Parathyroid adenoma (tissue), 2 donors: ENCODE measurements around the gene ZFAND3.

Experiments used
- H2AFZ ChIP-seq: fragments of 300-600 bp; sonication (generic); one replicate; pipeline ENCODE4 v1.7.0; 2017; ENCODE audit warnings: antibody characterized with exemption, mild to moderate bottlenecking
- H3K27ac ChIP-seq: fragments of 300-600 bp; sonication (generic); one replicate; pipeline ENCODE4 v1.7.0; 2017
- H3K27me3 ChIP-seq: fragments of 300-600 bp; sonication (generic); one replicate; pipeline ENCODE4 v1.7.0; 2017; ENCODE audit warnings: low read length; ENCODE audit not compliant: control insufficient read depth, insufficient read depth
- H3K36me3 ChIP-seq: fragments of 300-600 bp; sonication (generic); one replicate; pipeline ENCODE4 v1.7.0; 2017; ENCODE audit warnings: low read length; ENCODE audit not compliant: control insufficient read depth, insufficient read depth
- H3K4me1 ChIP-seq: fragments of 300-600 bp; sonication (generic); one replicate; pipeline ENCODE4 v1.7.0; 2017; ENCODE audit warnings: control low read depth
- H3K4me2 ChIP-seq: fragments of 300-600 bp; sonication (generic); one replicate; pipeline ENCODE4 v1.7.0; 2017; ENCODE audit warnings: low read length
- H3K4me3 ChIP-seq: fragments of 300-600 bp; sonication (generic); one replicate; pipeline ENCODE4 v1.7.0; 2017; ENCODE audit warnings: low read depth, low read length
- H3K79me2 ChIP-seq: fragments of 300-600 bp; sonication (generic); one replicate; pipeline ENCODE4 v1.7.0; 2017; ENCODE audit warnings: control low read depth
- H3K9ac ChIP-seq: fragments of 300-600 bp; sonication (generic); one replicate; pipeline ENCODE4 v1.7.0; 2017; ENCODE audit warnings: mild to moderate bottlenecking
- H3K9me3 ChIP-seq: fragments of 300-600 bp; sonication (generic); one replicate; pipeline ENCODE4 v1.7.0; 2017; ENCODE audit warnings: low read length; ENCODE audit not compliant: control insufficient read depth
- CTCF ChIP-seq: fragments of 300-600 bp; sonication (generic); IDR thresholded peaks from one replicate; pipeline ENCODE4 v1.7.0; 2017; ENCODE audit warnings: antibody characterized with exemption, mild to moderate bottlenecking
- donor health status: primary hyperparathyroidism.

Gene ZFAND3

GRCh38 chr6:38164671-38165108 is 345.2 kb downstream of the ZFAND3 start:
- Histone ChIP-seq H2AFZ (no peak overlapping the region), H3K27ac (no peak overlapping the region), H3K36me3 (no peaks in the 10 kb centered on the region), H3K4me2 (no peak overlapping the region), H3K79me2 (no peaks in the 10 kb centered on the region), H3K9ac (no peak overlapping the region), H3K9me3 (no peaks in the 10 kb centered on the region), H3K4me3 (no peak overlapping the region), H3K27me3 (no peaks in the 10 kb centered on the region), H3K4me1 (no peaks in the 10 kb centered on the region)
- no peak for TF ChIP-seq CTCF

- Histone ChIP-seq H3K9me3 (no peaks in the 10 kb centered on the region), H2AFZ (no peak overlapping the region), H3K27ac (no peak overlapping the region), H3K4me1 (no peaks in the 10 kb centered on the region), H3K4me3 (no peak overlapping the region), H3K4me2 (no peak overlapping the region), H3K27me3 (no peaks in the 10 kb centered on the region), H3K79me2 (no peaks in the 10 kb centered on the region), H3K9ac (no peak overlapping the region), H3K36me3 (no peaks in the 10 kb centered on the region)
- TF ChIP-seq CTCF, result no peak
Observed at GRCh38 chr6:38166411-38167240, 347.1 kb downstream of the ZFAND3 start.

- no peaks in the 10 kb centered on the region for H3K4me1 ChIP-seq
- TF ChIP-seq CTCF, result no peak
- H3K36me3 ChIP-seq, result no peaks in the 10 kb centered on the region
- no peaks in the 10 kb centered on the region for H3K27me3 ChIP-seq
- H3K27ac ChIP-seq, result no peak overlapping the region
- no peak overlapping the region for H3K4me2 ChIP-seq
- H3K9ac ChIP-seq, result no peak overlapping the region
- no peak overlapping the region for H2AFZ ChIP-seq
- H3K79me2 ChIP-seq, result no peaks in the 10 kb centered on the region
- H3K4me3 ChIP-seq, result no peak overlapping the region
- H3K9me3 ChIP-seq, result no peaks in the 10 kb centered on the region
Observed at GRCh38 chr6:38167598-38167997, 348.1 kb downstream of the ZFAND3 start.

GRCh38 chr6:38168126-38168525 is 348.6 kb downstream of the ZFAND3 start:
- Histone ChIP-seq H3K4me3 (no peak overlapping the region), H3K27ac (no peak overlapping the region), H3K27me3 (no peaks in the 10 kb centered on the region), H3K4me2 (no peak overlapping the region), H3K36me3 (no peaks in the 10 kb centered on the region), H2AFZ (no peak overlapping the region), H3K9ac (no peak overlapping the region), H3K9me3 (no peaks in the 10 kb centered on the region), H3K79me2 (no peaks in the 10 kb centered on the region), H3K4me1 (no peaks in the 10 kb centered on the region)
- no peak for TF ChIP-seq CTCF

- Histone ChIP-seq H3K9ac (no peak overlapping the region), H3K27ac (no peak overlapping the region), H3K79me2 (no peaks in the 10 kb centered on the region), H3K4me2 (no peak overlapping the region), H3K36me3 (no peaks in the 10 kb centered on the region), H2AFZ (no peak overlapping the region), H3K27me3 (no peaks in the 10 kb centered on the region), H3K4me1 (no peaks in the 10 kb centered on the region), H3K4me3 (no peak overlapping the region), H3K9me3 (no peaks in the 10 kb centered on the region)
- no peak for TF ChIP-seq CTCF
Observed at GRCh38 chr6:38168699-38169098, 349.2 kb downstream of the ZFAND3 start.
